GM12878 (cell line): ENCODE results near the gene TMEM266. TPM values are rescaled to one million over a fixed set of nuclear protein-coding genes. Genes with fewer than 3 reads are reported as not detected.
A peak's percentile ranks its signal among the peaks of the same experiment; 100 is the strongest.

Experiments
- ATF7 ChIP-seq: fragments of 450-650 bp; IDR thresholded peaks from 2 replicates; pipeline ENCODE4 v1.6.1; 2016; ENCODE audit warnings: low read depth, mild to moderate bottlenecking
- CEBPB ChIP-seq, 2 experiments: fragments of 150-350 bp in 1 of 2; IDR thresholded peaks; 2 replicates each; pipeline ENCODE4 v1.6.1; 2012 to 2014; ENCODE audit warnings: low read depth in 2 of 2, low read length in 2 of 2, borderline replicate concordance in 1 of 2, inconsistent platforms in 1 of 2
- EZH2 ChIP-seq: IDR thresholded peaks from 2 replicates; pipeline ENCODE4 v1.6.1; 2012; ENCODE audit warnings: low read depth, mild to moderate bottlenecking, control low read depth, inconsistent platforms, low read length, borderline replicate concordance; ENCODE audit not compliant: control insufficient read depth
- FOXK2 ChIP-seq: fragments of 450-650 bp; IDR thresholded peaks from 2 replicates; pipeline ENCODE4 v1.6.1; 2017; ENCODE audit warnings: mild to moderate bottlenecking, moderate library complexity
- GATAD2B ChIP-seq: fragments of 450-650 bp; conservative IDR thresholded peaks from 2 replicates; pipeline ENCODE4 v1.6.1; 2017; ENCODE audit warnings: low read depth, mild to moderate bottlenecking, moderate library complexity
- HDAC6 ChIP-seq: fragments of 200-600 bp; sonication (generic); IDR thresholded peaks from one replicate; pipeline ENCODE4 v1.8.0; 2017; ENCODE audit warnings: antibody characterized with exemption; ENCODE audit not compliant: unreplicated experiment
- MTA3 ChIP-seq: IDR thresholded peaks from 2 replicates; pipeline ENCODE4 v1.6.1; 2012; ENCODE audit warnings: low read length, inconsistent platforms, borderline replicate concordance
- MYB ChIP-seq: fragments of 150-350 bp; IDR thresholded peaks from 2 replicates; pipeline ENCODE4 v1.6.1; 2014; ENCODE audit warnings: mild to moderate bottlenecking, low read depth, low read length, borderline replicate concordance
- NR2C1 ChIP-seq: fragments of 450-650 bp; IDR thresholded peaks from 2 replicates; pipeline ENCODE4 v1.6.1; 2017; ENCODE audit warnings: antibody characterized with exemption, mild to moderate bottlenecking, moderate library complexity
- NR2F1 ChIP-seq: fragments of 450-650 bp; conservative IDR thresholded peaks from 2 replicates; pipeline ENCODE4 v1.6.1; 2017; ENCODE audit warnings: mild to moderate bottlenecking
- POU2F2 ChIP-seq: IDR thresholded peaks from 3 replicates; pipeline ENCODE4 v1.6.1; 2011; ENCODE audit warnings: low read depth, mild to moderate bottlenecking, low read length, borderline replicate concordance
- RAD21 ChIP-seq: IDR thresholded peaks from 2 replicates; pipeline ENCODE4 v1.6.1; 2011; ENCODE audit warnings: mild to moderate bottlenecking, low read depth, low read length, moderate library complexity; ENCODE audit not compliant: insufficient read depth
- RBBP5 ChIP-seq: fragments of 200-600 bp; sonication (generic); conservative IDR thresholded peaks from 2 replicates; pipeline ENCODE4 v1.6.1; 2016
- SRF ChIP-seq, 2 experiments: IDR thresholded peaks; 2 replicates each; pipeline ENCODE4 v1.6.1; 2011; ENCODE audit warnings: low read depth in 2 of 2, low read length in 2 of 2, mild to moderate bottlenecking in 1 of 2, moderate library complexity in 1 of 2
- TAF1 ChIP-seq: IDR thresholded peaks from 2 replicates; pipeline ENCODE4 v1.6.1; 2011; ENCODE audit warnings: mild to moderate bottlenecking, low read depth, low read length, borderline replicate concordance
- ZZZ3 ChIP-seq: IDR thresholded peaks from 2 replicates; pipeline ENCODE4 v1.6.1; 2011; ENCODE audit warnings: low read depth; ENCODE audit not compliant: control insufficient read depth, insufficient read length
- polyA plus RNA-seq, 11 experiments: library from polyadenylated mRNA; depleted of rRNA in 4 of 11; unstranded in 6 of 11; stranded (reverse) in 5 of 11; fragments of >200 nt; fragmentation: Nextera tagmentation in 4 of 11; fragmentation: Illumina TruSeq in 1 of 11; extraction: Ambion mirVana in 4 of 11; extraction: Trizol in 1 of 11; gene quantifications; 1 replicate in 1 of 11; 2 replicates in 10 of 11; pipeline versions ENCODE4 v1.2.1 to v1.2.3, GENCODE V29; 2011 to 2016; ENCODE audit warnings: inconsistent platforms in 2 of 11, missing spikeins in 2 of 11, low read depth in 1 of 11
- total RNA-seq, 4 experiments: library from RNA; depleted of rRNA in 3 of 4; stranded (reverse); fragments of >200 nt in 3 of 4; fragmentation: Illumina TruSeq in 1 of 4; extraction: Trizol in 1 of 4; gene quantifications; 2 replicates each; pipeline versions ENCODE4 v1.2.1 to v1.2.3, GENCODE V29; 2013 to 2021
- TF ChIP-seq, protein P1 (sequence below): fragments of 450-650 bp; IDR thresholded peaks from 2 replicates; pipeline ENCODE4 v1.6.1; 2017; ENCODE audit warnings: mild to moderate bottlenecking, moderate library complexity
- TF ChIP-seq, protein P2 (sequence below): IDR thresholded peaks from 2 replicates; pipeline ENCODE4 v1.6.1; 2011; ENCODE audit warnings: borderline replicate concordance, low read depth, mild to moderate bottlenecking, moderate library complexity, low read length; ENCODE audit not compliant: insufficient read depth, poor library complexity, severe bottlenecking
- TF ChIP-seq, protein P3 (sequence below): IDR thresholded peaks from 2 replicates; pipeline ENCODE4 v1.6.1; 2012; ENCODE audit warnings: low read depth, low read length, improper control_type of control experiment
- TF ChIP-seq, protein P4 (sequence below): IDR thresholded peaks from 2 replicates; pipeline ENCODE4 v1.6.1; 2011; ENCODE audit warnings: borderline replicate concordance, low read depth, mild to moderate bottlenecking, moderate library complexity, mixed read lengths, low read length; ENCODE audit not compliant: insufficient read depth; ENCODE audit errors: extremely low read length
- TF ChIP-seq, protein P5 (sequence below): fragments of 450-650 bp; IDR thresholded peaks from 2 replicates; pipeline ENCODE4 v1.6.1; 2017; ENCODE audit warnings: mild to moderate bottlenecking, low read depth, inconsistent platforms; ENCODE audit not compliant: poor library complexity, severe bottlenecking

The TMEM266 gene
- total and polyA plus RNA-seq, 10 of the 15 experiments (the other 5 are each of a cell fraction or from before 2014, with no cell fraction given) = 0.11 to 0.70 (median 0.39) TPM

DNA sequence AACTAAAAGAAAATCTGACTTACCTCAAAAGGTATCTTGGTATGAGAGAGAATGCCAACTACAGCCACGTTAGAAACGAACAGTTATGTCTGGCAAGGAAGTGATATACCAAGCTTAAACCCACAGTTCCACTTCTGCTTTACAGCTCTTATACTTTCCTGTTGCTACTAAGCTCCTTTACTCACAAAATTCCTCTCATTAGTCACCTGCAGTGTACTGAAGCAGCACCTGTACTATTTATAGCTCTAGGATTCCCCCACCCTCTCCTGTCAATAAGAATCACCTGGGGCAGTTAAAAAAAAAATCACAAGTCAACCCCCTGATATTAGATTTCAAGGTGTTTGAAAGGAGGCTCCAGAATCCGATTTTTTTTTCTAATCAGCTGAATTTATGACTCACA lies 2.9 kb upstream of the TMEM266 start (continued):
- TF ChIP-seq, protein P1, sequence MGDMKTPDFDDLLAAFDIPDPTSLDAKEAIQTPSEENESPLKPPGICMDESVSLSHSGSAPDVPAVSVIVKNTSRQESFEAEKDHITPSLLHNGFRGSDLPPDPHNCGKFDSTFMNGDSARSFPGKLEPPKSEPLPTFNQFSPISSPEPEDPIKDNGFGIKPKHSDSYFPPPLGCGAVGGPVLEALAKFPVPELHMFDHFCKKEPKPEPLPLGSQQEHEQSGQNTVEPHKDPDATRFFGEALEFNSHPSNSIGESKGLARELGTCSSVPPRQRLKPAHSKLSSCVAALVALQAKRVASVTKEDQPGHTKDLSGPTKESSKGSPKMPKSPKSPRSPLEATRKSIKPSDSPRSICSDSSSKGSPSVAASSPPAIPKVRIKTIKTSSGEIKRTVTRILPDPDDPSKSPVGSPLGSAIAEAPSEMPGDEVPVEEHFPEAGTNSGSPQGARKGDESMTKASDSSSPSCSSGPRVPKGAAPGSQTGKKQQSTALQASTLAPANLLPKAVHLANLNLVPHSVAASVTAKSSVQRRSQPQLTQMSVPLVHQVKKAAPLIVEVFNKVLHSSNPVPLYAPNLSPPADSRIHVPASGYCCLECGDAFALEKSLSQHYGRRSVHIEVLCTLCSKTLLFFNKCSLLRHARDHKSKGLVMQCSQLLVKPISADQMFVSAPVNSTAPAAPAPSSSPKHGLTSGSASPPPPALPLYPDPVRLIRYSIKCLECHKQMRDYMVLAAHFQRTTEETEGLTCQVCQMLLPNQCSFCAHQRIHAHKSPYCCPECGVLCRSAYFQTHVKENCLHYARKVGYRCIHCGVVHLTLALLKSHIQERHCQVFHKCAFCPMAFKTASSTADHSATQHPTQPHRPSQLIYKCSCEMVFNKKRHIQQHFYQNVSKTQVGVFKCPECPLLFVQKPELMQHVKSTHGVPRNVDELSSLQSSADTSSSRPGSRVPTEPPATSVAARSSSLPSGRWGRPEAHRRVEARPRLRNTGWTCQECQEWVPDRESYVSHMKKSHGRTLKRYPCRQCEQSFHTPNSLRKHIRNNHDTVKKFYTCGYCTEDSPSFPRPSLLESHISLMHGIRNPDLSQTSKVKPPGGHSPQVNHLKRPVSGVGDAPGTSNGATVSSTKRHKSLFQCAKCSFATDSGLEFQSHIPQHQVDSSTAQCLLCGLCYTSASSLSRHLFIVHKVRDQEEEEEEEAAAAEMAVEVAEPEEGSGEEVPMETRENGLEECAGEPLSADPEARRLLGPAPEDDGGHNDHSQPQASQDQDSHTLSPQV = no peak
- TF ChIP-seq HDAC6 (no peak), MYB (no peak), SRF (IDR thresholded peaks at IDR 0.05; ENCODE audit: low read depth in 2 of 2, low read length in 2 of 2) (0 out of 4 replicates have a peak, but pooled peaks of 1 of the 2 experiments have one; percentile 17), NR2F1 (no peak), POU2F2 (no peak), EZH2 (no peak), RBBP5 (no peak), TAF1 (no peak), ATF7 (peak; percentile 40; the same call in 1 of the 2 replicates), RAD21 (no peak), GATAD2B (0 out of 2 replicates have a peak, but pooled peaks have one; percentile 37), MTA3 (peak; percentile 75; the same call in 1 of the 2 replicates), ZZZ3 (no peak), CEBPB (IDR thresholded peaks at IDR 0.05; ENCODE audit: borderline replicate concordance in 1 of 2, low read depth in 2 of 2, low read length in 2 of 2) (no peak), NR2C1 (no peak), FOXK2 (no peak)
- TF ChIP-seq, protein P2, sequence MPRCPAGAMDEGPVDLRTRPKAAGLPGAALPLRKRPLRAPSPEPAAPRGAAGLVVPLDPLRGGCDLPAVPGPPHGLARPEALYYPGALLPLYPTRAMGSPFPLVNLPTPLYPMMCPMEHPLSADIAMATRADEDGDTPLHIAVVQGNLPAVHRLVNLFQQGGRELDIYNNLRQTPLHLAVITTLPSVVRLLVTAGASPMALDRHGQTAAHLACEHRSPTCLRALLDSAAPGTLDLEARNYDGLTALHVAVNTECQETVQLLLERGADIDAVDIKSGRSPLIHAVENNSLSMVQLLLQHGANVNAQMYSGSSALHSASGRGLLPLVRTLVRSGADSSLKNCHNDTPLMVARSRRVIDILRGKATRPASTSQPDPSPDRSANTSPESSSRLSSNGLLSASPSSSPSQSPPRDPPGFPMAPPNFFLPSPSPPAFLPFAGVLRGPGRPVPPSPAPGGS = no peak
- TF ChIP-seq, protein P3, sequence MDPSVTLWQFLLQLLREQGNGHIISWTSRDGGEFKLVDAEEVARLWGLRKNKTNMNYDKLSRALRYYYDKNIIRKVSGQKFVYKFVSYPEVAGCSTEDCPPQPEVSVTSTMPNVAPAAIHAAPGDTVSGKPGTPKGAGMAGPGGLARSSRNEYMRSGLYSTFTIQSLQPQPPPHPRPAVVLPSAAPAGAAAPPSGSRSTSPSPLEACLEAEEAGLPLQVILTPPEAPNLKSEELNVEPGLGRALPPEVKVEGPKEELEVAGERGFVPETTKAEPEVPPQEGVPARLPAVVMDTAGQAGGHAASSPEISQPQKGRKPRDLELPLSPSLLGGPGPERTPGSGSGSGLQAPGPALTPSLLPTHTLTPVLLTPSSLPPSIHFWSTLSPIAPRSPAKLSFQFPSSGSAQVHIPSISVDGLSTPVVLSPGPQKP = no peak
- TF ChIP-seq, protein P4, sequence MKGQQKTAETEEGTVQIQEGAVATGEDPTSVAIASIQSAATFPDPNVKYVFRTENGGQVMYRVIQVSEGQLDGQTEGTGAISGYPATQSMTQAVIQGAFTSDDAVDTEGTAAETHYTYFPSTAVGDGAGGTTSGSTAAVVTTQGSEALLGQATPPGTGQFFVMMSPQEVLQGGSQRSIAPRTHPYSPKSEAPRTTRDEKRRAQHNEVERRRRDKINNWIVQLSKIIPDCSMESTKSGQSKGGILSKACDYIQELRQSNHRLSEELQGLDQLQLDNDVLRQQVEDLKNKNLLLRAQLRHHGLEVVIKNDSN = no peak
- TF ChIP-seq, protein P5, sequence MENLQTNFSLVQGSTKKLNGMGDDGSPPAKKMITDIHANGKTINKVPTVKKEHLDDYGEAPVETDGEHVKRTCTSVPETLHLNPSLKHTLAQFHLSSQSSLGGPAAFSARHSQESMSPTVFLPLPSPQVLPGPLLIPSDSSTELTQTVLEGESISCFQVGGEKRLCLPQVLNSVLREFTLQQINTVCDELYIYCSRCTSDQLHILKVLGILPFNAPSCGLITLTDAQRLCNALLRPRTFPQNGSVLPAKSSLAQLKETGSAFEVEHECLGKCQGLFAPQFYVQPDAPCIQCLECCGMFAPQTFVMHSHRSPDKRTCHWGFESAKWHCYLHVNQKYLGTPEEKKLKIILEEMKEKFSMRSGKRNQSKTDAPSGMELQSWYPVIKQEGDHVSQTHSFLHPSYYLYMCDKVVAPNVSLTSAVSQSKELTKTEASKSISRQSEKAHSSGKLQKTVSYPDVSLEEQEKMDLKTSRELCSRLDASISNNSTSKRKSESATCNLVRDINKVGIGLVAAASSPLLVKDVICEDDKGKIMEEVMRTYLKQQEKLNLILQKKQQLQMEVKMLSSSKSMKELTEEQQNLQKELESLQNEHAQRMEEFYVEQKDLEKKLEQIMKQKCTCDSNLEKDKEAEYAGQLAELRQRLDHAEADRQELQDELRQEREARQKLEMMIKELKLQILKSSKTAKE = peak; percentile 67
